Esophagus squamous epithelium (tissue), 5 donors: ENCODE data around the gene ZNF616. TPM values are rescaled to one million over a fixed set of nuclear protein-coding genes. Genes with fewer than 3 reads are reported as not detected.
A peak's percentile ranks its signal among the peaks of the same experiment; 100 is the strongest.

ENCODE experiments used
- DNase-seq: peaks from one replicate; lab custom pipeline; 2025; lab: John Stamatoyannopoulos, UW
- H3K27ac ChIP-seq, 4 donors: fragments of 200-600 bp; sonication (generic); one replicate each; pipeline ENCODE4 v1.5.1; 2016 to 2019; ENCODE audit warnings: mild to moderate bottlenecking in 1 of 4
- H3K27me3 ChIP-seq, 4 donors: fragments of 200-600 bp; sonication (generic); 1 replicate in 3 of 4; 2 replicates in 1 of 4; pipeline versions ENCODE4 v1.5.1 to v1.6.0; 2017 to 2021; ENCODE audit warnings: antibody characterized with exemption in 1 of 4
- H3K36me3 ChIP-seq, 3 donors: fragments of 200-600 bp; sonication (generic); one replicate each; pipeline ENCODE4 v1.5.1; 2016 to 2019
- H3K4me1 ChIP-seq, 3 donors: fragments of 200-600 bp; sonication (generic); one replicate each; pipeline ENCODE4 v1.5.1; 2017 to 2019
- H3K4me3 ChIP-seq, 4 donors: fragments of 200-600 bp; sonication (generic); 1 replicate in 3 of 4; 2 replicates in 1 of 4; pipeline ENCODE4 v1.5.1; 2016 to 2019; ENCODE audit warnings: mild to moderate bottlenecking in 2 of 4, moderate library complexity in 1 of 4
- H3K9me3 ChIP-seq, 3 donors: fragments of 200-600 bp; sonication (generic); one replicate each; pipeline ENCODE4 v1.5.1; 2016 to 2019
- POLR2A ChIP-seq, 4 donors: fragments of 450-650 bp; IDR thresholded peaks; one replicate each; pipeline ENCODE4 v1.6.1; 2017; ENCODE audit warnings: antibody characterized with exemption in 4 of 4, mild to moderate bottlenecking in 4 of 4, moderate library complexity in 3 of 4
- WGBS, 2 donors: methylation state at CpG; one replicate each; pipeline ENCODE4 v1.1.5; 2018; 5-methylcytosine and 5-hydroxymethylcytosine counted together
- intact Hi-C: fragments of 100-400 bp; cut with DNase I; formaldehyde crosslinking; loops from one replicate; pipeline ENCODE4 v1.15.0; 2022
- total RNA-seq, 4 donors: library from RNA; depleted of rRNA; stranded (reverse); fragments of >200 nt; gene quantifications; one replicate each; pipeline ENCODE4 v1.1.0, GENCODE V29; 2016
- TF ChIP-seq, protein P1 (sequence below), 6 experiments: fragments of 450-650 bp in 4 of 6; fragments of 200-600 bp in 2 of 6; sonication (generic) in 2 of 6; IDR thresholded peaks; one replicate each; pipeline ENCODE4 v1.5.1; 2016 to 2019; ENCODE audit warnings: antibody characterized with exemption in 6 of 6, mild to moderate bottlenecking in 4 of 6, moderate library complexity in 4 of 6
- donor health status: DM: yes; HTN: yes; CAD: no.

ZNF616 gene
- total RNA-seq, 4 donors from 2014 or later, result 2.4 to 5.1 (median 3.7) TPM

DNA sequence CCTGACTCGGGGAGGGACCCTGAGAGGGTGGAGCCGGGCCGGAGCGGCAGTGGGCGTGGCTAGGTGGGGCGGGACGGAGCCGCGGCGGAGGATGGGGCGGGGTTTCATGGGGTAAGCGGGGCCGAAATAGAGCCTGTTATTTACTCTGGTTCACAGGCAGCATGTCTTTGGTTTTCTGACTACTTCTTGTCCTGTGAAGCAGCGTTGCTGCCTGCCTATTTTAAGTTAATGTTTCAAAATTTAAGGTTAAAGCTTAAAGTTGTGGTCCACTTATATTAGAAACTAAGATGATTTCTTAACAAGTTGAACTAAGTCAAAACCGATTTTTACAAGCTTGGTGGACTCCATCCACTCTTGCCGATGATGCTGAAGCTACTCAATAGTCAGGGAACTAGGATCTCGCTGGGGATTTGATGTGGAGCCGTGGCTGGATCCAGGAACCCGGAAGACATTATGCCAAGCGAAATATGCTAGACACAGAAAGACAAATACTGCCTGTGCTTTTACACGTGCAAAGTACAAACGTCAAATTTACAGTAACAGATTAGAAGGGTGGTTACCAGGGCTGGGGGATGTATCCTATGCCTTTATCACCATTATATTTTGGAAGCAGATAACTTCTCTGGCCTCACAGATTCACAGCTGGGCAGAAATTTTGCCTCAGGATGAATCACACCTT is 433 bp upstream of the ZNF616 start:
- Histone ChIP-seq H3K27ac (peak overlapping the region; percentile 92 to 98 (median 94)), H3K36me3 (peaks cover 0 to 13% (median 0%) of the 10 kb centered on the region in 3 donors), H3K4me3 (peak overlapping the region in 3 of 4 donors; percentile 69 to 83 (median 80)), H3K9me3 (peaks cover 0 to 35% (median 3%) of the 10 kb centered on the region in 3 donors), H3K27me3 (no peaks in the 10 kb centered on the region), H3K4me1 (peaks cover 9 to 48% (median 16%) of the 10 kb centered on the region in 3 donors)
- DNase-seq, result no peak
- intact Hi-C loops, result no loop called here
- WGBS, 2 donors, result 14 to 15% methylated on average over 20 to 21 of the region's 22 CpGs
- TF ChIP-seq POLR2A (IDR thresholded peaks at IDR 0.05), result no peak
- TF ChIP-seq, protein P1, sequence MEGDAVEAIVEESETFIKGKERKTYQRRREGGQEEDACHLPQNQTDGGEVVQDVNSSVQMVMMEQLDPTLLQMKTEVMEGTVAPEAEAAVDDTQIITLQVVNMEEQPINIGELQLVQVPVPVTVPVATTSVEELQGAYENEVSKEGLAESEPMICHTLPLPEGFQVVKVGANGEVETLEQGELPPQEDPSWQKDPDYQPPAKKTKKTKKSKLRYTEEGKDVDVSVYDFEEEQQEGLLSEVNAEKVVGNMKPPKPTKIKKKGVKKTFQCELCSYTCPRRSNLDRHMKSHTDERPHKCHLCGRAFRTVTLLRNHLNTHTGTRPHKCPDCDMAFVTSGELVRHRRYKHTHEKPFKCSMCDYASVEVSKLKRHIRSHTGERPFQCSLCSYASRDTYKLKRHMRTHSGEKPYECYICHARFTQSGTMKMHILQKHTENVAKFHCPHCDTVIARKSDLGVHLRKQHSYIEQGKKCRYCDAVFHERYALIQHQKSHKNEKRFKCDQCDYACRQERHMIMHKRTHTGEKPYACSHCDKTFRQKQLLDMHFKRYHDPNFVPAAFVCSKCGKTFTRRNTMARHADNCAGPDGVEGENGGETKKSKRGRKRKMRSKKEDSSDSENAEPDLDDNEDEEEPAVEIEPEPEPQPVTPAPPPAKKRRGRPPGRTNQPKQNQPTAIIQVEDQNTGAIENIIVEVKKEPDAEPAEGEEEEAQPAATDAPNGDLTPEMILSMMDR (IDR thresholded peaks at IDR 0.05), result no peak

DNA sequence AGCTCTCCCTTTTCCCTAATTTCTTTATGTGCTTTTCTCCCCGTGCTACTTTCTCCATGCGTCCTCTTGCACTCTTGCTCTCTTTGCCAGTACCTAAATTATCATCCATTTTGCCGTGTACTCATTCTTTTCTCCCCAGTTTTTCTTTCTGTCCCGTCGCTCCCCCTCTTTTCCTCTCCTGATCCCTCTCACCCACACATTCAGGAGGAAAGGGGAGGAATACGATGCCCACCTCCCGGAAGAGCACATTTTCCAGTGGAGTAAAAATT is 821 bp downstream of the ZNF616 start:
- no peaks in the 10 kb centered on the region for H3K27me3 ChIP-seq
- peaks cover 0 to 40% (median 6%) of the 10 kb centered on the region in 3 donors for H3K9me3 ChIP-seq
- TF ChIP-seq, protein P1 (IDR thresholded peaks at IDR 0.05), result no peak
- TF ChIP-seq POLR2A (IDR thresholded peaks at IDR 0.05), result no peak
- no peak for DNase-seq
- peak overlapping the region; percentile 69 to 83 (median 80) for H3K4me3 ChIP-seq
- peaks cover 9 to 48% (median 16%) of the 10 kb centered on the region in 3 donors for H3K4me1 ChIP-seq
- H3K36me3 ChIP-seq, result peaks cover 0 to 24% (median 0%) of the 10 kb centered on the region in 3 donors
- intact Hi-C loops, result loop anchor here (5.0 kb wide), 1 partner anchor 98 kb away; no protein-coding TSS in a partner anchor
- WGBS, 2 donors, result 0% methylated on average over 5 to 7 of the region's 7 CpGs
- H3K27ac ChIP-seq, result peak overlapping the region; percentile 92 to 98 (median 94)

DNA sequence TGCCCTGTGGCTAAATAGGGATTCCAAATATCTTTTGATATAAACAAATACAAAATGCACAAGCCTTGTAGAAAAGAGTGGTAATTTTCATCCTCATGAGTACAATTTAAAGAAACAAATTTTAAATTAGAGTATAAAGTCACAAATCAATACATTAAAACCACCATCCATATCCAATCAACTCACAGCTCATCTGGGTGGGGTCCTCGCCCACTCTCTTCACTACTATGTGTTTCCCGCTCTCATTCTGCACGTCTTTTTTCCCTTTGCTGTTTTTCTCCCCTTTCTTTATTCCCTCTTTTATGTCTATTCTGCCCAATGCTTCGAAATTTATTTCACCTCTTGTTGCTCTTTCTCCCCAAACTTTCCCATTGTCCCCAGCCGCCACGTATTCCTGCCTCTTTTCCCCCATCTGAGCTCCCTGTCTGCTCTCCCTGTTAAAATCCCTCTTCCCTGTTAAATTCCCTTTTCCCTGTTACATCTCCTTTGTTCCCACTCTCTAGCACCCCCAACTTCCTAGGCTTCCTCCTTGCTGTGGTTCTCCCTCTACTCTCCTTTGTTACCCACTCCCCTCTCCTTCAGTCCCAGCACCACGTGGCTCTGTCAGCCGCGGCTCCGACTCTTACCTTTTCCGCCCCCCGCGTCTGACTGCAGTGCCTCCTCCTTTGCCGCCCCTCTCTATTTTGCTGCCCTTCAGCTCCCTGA is 1.3 kb downstream of the ZNF616 start:
- WGBS, 2 donors, result 6% methylated on average over 14 of the region's 14 CpGs
- intact Hi-C loops, result loop anchor here (5.0 kb wide), 1 partner anchor 99 kb away; no protein-coding TSS in a partner anchor

DNA sequence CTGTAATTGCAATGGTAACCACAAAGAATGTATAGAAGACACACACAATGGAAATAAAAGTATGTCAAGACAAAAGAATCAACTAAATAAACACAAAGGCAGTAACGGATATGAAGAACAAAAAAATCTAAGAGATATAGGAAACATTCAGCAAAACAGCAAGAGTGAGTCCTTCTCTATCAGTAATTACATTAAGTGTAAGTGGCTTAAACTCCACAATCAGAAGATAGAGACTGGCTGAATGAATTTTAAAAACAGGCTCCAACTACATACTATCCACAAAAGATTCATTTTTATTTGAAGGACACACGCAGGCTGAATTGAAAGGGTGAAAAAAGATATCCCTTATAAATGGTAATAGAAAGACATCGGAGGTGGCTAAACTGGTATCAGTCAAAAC is 19.5 kb downstream of the ZNF616 start:
- WGBS, 2 donors, result 89 to 93% methylated on average over 3 of the region's 3 CpGs
- Histone ChIP-seq H3K27ac (no peak overlapping the region), H3K27me3 (no peaks in the 10 kb centered on the region), H3K4me1 (no peaks in the 10 kb centered on the region), H3K36me3 (peaks cover 45 to 100% (median 48%) of the 10 kb centered on the region in 3 donors), H3K9me3 (peaks cover 14 to 100% (median 91%) of the 10 kb centered on the region in 3 donors), H3K4me3 (no peak overlapping the region)
- DNase-seq, result no peak
- TF ChIP-seq POLR2A (IDR thresholded peaks at IDR 0.05), result no peak
- TF ChIP-seq, protein P1 (IDR thresholded peaks at IDR 0.05), result no peak
- intact Hi-C loops, result no loop called here

More for the DNA sequence above, 1.3 kb downstream of the ZNF616 start:
- Histone ChIP-seq H3K4me1 (peaks cover 9 to 48% (median 16%) of the 10 kb centered on the region in 3 donors), H3K27ac (peak overlapping the region; percentile 92 to 98 (median 94)), H3K27me3 (no peaks in the 10 kb centered on the region), H3K4me3 (peak overlapping the region; percentile 69 to 83 (median 80)), H3K9me3 (peaks cover 0 to 41% (median 11%) of the 10 kb centered on the region in 3 donors), H3K36me3 (peaks cover 0 to 29% (median 0%) of the 10 kb centered on the region in 3 donors)
- TF ChIP-seq, protein P1 (IDR thresholded peaks at IDR 0.05), result no peak
- no peak for DNase-seq
